Activated CD4-positive, alpha-beta T cell treated with anti-CD3 and anti-CD28 coated beads for 4 hours (primary cell): ENCODE results near the gene TTC39C.
A peak's percentile ranks its signal among the peaks of the same experiment; 100 is the strongest.

Source experiments
- DNase-seq, 2 donors: peaks; one replicate each; pipeline ENCODE4 v3.0.0-alpha.2; 2020

The TTC39C gene

DNA sequence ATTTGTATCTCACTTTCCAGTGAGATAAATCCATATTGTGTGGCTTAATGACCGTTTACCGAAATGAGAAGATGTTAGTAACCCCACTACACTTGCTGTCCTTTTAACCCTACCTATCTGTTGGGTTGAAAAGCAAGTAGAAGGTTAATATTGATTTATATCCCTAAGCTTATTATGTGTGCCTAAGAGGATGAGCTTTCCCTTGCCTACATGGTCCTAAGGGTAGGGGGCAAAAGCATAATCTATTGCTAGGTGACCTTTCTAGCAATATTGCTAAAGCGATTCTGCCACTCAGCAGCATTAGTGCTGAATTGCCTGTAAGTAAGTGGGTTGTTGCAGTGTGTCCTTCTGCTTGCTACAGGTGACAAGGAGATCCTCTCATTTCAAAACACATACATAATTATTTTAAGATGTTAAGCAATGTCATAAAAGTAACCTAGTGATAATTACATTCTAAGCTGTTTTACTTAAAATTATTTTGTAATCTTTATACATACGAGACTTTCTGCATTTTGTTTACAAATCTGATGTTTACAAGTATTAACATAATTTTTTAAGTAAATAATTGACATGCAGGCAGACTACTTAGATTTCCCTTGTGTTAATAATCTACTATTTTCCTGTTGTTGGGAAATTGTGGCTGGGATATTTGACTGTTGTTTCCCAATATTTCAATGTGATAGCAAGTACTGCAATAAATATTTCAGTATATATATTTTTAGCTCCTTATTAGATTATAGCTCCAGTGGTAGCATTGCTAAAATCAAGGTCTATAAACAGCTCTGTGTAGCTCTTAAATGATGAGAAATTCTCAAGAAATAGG is 75.2 kb downstream of the TTC39C start:
- no peak for DNase-seq

DNA sequence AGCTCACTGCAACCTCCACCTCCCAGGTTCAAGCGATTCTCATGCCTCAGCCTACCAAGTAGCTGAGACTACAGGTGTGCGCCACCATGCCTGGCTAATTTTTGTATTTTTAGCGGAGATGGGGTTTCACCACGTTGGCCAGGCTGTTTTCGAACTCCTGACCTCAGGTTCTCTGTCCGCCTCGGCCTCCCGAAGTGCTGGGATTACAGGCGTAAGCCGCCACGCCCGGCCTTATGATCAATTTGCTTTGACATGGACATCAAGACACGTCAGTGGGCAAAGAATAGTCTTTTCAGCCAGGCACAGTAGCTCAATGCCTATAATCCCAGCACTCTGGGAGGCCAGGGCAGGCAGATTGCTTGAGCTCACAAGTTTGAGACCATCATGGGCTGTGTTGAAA is 76.3 kb downstream of the TTC39C start:
- DNase-seq = no peak

DNA sequence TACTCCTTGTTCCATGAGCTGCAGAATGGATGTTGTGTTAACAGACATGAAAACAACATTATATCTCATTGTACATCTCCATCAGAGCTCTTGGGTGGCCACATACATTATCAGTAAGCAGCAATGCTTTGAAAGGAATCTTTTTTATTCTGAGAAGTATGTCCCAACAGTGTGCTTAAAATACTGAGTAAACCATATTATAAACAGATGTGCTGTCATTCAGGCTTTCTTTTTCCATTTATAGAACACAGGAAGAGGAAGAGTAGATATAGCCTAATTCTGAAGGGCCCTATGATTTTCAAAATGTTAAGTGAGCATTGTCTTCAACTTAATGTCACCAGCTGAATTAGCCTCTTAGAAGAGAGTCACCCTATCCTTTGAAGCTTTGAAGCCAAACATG is 80.0 kb downstream of the TTC39C start:
- DNase-seq = no peak

DNA sequence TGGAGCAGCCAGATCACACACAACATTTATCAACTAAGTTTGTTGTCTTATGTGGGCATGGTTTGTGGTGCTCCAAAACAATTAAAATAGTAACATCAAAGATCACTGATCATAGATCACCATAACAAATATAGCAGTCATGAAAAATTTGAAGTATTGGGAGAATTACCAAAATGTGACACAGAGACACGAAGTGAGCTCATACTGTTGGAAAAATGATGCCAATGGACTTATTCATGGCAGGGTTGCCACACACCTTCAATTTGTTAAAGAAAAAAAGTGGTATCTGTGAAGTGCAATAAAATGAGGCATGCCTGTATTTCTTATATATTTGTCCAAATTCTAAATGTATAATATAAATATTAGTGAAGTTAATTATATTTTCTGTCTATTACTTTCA is 81.4 kb downstream of the TTC39C start:
- no peak for DNase-seq

DNA sequence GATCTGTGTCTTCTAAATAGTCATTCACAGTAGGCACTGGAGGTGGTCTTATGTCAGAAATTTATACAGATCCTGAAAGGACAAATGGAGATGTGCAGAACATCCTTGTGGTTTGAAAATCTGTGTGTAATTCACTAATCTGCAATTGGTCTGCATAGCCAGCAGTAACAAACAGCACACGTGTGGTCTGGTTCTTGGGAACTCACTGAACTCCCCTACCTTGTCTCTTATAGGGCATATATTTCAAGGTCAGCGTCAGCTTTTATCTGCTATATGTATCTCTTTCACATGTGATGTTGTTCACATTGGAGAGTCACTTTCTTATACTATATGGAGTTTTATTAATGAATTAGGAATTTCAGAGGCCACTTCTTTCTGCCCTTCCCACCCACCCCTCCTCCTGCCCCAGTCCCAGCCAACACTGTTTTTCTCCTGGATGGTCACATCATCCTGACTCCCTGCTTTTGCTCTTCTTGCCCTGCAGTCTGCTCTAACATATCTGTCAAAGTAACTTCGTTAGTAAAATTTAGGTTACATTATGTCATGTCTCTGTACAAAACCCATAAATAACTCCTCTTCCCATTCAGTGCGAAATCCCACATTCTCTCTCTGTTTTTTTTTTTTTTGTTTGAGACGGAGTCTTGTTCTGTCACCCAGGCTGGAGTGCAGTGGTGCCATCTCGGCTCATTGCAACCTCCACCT is 88.9 kb downstream of the TTC39C start:
- DNase-seq = no peak

DNA sequence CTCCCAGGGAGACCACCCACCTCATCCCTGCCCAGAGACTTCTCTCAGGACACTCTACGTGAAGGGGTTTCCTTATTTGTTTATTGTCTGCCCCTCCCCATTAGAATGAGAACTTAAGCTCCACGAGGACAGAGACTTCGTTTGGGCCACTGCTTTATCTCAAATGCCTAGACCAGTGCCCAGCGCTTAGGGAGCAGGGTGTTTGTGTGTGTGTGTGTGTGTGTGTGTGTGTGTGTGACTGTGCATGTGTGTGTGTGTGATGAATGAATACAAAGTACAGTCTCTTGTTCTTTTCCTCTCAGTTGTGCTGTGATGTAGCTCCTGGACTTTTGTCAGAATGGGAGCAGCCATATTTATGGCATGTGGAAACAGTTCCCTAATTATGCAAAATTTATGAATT is 89.9 kb downstream of the TTC39C start:
- no peak for DNase-seq

DNA sequence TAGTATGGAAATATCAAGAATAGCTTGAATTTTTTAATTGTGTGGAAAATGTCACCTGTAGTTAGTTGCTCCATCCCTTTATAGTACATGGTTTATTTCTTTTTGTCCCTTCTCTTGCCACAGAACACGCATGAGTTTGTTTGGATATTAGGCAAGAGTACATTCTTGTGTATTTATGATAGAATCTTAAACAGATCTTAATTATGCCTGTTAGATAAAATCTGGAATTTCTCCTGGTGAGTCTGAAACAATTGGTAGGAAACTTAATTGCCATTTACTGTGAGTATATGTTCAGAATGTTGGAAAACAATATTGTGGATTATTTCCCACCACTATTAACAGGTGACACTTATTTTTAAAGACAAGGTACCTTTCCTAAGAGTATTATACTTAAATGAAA is 94.1 kb downstream of the TTC39C start:
- DNase-seq = no peak

DNA sequence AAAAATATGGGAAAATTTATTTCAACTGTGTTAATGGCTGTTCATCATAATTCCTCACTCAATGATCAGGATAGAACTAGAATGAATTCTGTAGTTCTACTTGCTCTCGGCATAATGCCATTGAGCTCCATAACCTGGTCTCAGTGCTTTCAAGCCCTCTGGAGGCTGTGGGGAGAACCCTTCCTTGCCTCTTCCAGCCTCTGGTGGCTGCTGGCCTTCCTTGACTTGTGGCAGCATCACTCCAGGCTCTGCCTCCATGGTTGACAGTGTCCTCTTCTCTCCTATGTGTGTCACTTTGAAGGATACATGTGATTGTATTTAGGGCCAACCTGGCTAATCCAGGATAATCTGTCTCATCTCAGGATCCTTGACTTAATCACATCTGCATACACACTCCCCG is 97.4 kb downstream of the TTC39C start:
- DNase-seq = no peak

DNA sequence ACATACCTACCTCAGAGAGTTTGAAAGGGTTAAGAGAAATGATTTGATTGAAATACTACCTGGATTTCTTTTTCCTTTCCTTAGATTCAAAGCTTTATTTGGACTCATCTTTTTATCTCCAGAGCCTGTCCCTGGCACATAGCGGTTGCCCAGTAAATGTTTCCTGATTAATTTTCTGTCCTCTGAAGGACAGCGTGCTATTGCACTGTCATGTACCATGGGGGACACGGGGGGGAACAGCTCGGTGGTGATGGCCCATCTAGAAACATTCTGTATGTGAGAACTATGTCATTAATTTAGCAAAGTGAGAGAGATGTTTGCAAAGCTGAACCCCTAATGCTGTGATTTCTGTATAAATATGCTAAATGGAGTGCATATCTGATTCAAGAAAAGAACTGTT is 97.9 kb downstream of the TTC39C start:
- no peak for DNase-seq

DNA sequence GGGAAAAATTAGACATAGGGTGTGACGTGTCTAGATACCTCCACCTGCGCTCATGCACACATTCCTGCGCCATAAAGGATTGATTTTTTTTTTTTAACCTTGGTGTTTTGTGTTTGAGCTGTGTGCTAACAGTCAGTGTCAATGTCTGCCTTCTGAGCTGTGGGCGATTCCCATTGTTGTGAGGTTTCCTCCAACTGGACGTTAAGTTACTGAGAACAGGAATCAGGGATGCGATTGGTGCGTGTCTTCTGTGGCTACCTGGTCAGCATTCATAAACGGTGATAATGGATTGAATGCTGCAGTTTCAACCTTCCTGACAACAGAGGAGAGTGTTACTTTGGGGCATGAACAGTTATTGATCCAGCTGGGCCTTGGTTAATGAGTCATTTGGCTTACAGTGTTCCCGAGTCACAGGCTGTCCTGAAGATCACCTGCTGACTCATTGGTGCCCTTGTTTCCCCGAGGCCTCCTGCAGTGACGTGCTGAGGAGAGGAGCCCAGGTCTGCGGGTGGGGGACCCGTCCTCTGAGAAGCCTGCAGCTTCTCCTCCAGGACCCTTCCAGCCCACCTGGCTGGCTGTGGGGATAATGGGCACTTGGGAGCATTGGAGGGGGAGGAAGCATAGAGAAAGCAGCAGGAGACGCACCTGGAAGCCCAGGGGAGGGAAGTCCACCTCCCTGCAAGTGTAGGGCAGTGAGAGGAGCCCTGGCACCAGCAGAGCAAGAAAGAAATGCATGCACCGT is 98.5 kb downstream of the TTC39C start:
- peak; percentile 8 to 9 for DNase-seq

DNA sequence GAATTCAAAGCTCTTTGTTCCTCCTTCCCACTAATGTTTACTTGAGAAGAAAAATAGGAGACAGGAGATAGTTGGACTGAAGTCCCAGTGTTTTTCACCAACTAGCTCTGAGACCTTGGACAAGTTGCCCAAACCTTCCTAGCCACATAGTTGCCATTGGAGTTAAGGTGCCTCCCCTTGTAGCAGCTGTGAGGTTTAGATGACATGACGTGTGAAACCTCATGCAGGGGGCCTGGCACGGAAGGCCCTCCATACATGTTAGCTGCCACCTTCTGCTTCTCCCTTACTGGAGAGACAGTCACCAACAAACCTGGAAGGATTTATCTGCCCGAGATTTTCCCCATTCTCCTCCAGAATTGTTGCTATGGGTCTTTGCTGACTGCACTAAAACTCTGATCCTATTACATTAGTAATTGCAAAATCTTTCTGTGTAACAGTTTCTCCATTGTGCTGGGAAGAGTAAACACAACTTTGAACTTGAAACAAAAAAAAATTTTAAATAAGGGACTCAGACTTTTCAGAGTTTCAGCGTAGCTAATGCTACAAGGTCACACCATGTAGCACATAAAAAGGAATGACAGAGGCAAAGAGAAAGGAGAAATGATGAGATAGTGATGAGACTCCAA is 100.5 kb downstream of the TTC39C start:
- DNase-seq = no peak

DNA sequence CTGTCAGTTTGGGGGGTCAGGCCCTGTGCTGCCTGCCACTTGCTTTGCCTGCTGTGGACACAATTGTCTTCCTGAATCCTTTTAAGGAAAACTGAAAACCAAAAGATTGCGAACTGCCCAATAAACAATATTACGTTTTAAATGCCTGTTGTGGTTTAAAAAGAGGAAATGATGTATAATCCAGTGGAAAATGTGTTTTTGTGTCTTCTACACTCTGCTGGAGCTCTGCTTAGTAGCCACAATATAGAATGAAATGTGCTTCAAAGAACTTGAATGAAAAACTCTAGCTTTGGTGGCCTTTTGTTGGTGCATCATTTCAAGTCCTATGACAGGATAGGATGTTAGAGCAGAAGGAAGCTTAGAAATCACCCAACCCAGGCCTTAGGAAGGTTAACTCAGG is 101.1 kb downstream of the TTC39C start:
- no peak for DNase-seq

DNA sequence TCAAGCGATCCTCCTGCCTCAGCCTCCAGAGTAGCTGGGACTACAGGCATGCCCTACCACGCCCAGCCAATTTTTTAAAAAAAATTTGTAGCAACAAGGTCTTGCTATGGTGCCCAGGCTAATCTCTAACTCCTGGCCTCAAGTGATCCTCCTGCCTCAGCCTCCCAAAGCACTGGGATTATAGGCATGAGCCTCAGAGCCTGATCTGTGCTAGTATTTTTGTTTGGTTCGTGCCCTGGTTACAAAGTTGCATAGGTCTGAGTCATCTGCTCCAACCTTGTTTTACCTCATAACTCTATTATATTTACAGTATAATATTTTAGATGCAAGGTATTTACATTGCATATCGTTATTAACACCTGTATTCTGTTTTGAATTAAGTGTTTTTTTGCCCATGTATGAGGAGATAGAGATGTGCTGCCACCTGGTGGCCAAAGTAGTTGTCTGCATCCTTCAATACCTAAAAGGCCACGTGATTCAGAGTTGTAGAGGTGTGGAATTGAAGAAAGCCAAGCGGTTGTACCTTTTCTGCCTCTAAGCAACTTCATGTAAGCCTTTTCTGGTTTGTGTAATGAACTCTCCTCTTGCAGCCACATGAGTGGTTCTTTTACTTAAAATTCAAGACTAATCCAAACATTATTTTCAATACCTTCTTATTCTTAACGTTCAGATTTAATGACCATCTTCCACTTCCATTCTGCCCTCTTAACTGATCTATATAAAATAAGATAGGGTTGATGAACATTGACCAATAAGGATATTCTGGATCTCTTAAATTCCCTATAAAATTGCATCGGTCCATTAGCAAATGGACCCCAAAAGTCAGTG is 104.4 kb downstream of the TTC39C start:
- DNase-seq = peak; percentile 71 to 78

DNA sequence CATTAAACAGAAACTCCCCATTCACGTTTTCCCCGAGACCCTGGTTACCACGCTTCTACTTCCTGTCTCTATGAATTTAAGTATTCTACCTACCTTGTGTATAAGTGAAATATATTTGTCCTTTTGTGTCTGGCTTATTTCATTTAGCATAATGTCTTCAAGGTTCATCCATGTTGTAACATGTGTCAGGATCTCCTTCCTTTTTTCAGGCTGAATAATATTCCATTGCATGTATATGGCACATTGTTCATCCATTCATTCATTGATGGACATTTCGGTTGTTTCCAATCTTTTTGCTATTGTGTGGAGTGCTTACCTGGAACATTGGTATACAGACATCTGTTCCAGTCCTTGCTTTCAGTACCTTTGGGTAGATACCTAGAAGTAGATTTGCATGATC is 106.1 kb downstream of the TTC39C start:
- no peak for DNase-seq

DNA sequence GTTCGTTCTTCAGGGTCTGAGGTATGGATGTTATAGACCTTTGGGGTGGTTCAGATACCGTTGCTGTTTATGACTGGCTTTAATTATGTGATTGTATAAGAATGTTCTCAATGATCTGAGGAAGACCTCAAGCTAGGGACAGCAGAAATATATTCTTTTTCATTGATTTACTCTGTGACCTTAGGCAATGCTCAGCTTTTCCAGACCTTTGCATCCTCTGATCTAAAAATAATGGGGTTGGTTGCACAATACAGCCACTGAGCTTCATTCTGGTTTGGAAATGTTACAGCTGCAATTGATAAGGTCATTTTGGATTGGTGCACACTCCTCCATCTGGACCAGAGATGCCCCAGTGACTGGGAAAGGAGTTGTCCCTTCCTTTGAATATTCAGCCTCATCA is 107.1 kb downstream of the TTC39C start:
- DNase-seq = no peak

DNA sequence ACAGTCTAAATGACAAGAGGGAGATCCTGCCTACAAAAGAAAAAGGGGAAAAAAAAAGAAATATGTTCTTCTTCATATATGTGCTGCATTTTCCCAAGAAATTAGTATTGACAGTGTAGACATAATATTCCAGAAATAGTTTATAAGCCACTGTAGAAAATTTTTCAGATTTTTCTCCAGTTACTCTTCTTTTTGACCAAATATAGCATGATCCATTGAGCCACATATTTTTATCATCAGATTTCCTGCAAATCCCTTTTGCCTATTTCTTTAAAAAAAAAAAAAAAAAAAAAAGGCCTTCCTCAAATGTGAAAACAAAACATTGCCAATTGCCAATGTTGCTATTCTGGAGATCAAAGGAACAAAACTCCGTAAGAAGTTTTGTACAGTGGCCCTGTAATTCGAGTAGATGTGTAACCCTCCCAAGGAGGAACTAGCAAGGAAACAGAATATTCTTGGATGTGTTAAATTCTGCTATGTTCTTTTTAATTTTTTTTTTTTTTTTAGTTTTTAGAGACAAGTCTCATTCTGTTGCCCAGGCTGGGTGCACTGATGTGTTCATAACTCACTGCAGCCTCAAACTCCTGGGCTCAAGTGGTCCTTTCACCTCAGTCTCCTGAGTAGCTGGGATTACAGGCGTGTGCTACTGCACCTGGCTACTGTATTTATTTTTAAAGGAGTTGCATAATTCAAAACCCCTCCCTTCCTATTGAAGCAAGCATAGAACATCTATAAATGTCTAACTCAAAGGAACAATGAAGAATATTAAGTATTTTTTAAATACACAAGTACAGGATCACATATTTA is 111.8 kb downstream of the TTC39C start:
- DNase-seq = no peak

DNA sequence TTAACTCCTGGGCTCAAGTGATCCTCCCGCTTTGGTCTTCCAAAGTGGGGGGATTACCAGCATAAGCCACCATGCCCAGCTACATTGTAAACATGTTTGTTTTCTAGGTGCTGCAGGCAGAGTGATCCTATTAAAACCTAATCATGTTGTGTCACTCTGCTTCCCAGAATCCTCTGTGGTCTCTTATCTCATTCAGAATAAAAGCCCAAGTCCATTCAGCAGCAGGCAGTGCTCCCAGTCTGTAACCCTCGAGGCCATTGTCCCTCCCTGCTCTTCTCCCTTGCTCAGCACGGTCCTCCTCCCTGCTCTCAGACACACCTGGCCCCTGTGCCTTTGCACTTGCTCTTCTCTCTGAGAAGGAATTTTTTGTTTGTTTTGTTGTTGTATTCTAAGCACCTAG is 113.2 kb downstream of the TTC39C start:
- DNase-seq = no peak

DNA sequence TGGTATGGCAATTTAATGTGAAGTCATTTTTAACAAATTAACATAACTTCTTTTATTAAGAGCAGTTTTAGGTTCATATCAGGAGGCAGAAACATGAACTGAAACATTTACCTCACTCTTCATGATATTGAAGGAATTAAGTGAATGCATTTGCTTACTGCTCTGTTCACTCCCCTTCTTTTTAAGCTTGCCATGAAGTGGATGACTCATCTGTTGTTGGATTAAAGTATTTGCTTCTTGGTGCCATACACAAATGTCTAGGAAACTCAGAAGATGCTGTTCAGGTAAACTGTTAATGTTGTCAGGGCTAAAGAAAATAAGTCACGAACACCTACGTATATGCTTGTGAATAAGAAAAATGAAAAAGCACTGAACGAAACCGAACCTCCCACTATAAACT is 114.1 kb downstream of the TTC39C start:
- DNase-seq = no peak

DNA sequence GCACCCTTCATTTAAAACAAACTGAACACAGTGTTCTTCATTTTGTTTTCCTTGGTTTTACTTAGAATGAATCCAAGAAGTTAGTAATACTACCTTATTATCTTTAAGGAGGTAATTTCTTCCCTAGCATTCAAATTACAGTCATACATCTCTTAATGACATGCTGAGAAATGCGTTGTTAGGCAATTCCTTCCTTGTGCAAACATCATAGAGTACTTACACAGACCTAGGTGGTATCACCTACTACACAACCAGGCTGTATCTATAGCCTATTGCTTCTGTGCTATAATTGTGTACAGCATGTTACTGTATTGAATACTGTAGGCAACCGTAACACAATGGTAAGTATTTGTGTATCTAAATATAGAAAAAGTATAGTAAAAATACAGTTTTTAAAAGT is 115.9 kb downstream of the TTC39C start:
- DNase-seq = no peak

DNA sequence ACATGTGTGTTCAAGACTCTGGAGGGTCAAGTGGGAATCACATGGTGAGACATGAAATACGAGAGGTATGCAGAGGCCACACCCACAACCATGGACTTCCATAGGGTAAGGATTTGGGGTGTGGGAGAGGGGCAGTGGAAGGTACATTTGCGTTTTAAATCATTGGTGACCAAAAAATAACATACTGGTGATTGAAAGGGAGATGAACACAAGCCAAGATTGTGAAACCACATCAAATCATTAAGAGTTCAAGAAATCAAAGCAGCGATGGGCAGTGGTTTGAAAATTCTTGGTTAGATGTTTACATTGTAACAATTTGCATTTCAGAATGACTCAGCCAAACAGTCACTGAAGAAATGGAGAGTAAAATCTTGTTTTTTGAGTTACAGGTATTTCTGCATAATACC is 122.4 kb downstream of the TTC39C start:
- DNase-seq = no peak

DNA sequence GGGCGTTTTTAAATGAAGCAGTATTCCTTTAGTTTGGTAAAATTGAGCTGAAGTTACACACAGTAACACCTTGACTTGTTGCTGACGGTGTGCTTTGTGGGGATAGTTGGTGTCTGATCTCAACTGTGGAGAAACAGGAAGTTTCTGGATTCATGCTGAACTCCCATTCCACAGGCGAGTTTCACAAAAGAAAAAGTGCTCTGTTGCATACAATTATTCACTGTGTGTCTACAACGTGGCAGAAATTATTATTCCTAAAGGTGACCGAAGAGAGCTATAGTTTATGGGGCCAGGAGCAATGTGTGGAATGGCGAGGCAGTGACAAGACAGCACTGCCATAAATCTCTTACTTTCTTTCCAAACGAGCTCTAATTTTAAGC is 123.8 kb downstream of the TTC39C start:
- no peak for DNase-seq
